ENCODE data around the gene RASGRF1. TPM values are rescaled to one million over a fixed set of nuclear protein-coding genes. Genes with fewer than 3 reads are reported as not detected.

The RASGRF1 gene
- polyA plus RNA-seq, 1 donor (not counting 4 experiments of a cell fraction or from before 2014, with no cell fraction given) = 0.08 TPM

DNA sequence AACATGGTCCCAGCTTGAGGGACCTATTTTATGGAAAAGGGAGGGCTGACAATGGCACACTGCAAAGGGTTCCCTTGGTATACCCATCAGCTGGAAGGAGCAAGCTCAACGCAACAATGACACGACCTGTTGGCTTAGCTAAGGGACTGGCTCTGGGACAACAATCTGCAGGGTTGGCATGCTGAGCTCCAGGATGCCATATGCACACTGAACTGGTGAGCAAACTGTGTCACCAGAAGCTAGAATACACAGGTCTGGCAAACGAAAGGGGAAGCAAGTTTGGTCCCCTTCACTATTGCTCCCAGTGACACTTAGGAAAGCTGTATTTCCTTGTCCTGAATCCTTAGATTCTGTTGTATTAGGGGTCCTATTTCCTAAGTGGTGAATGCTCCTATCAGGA lies 38.0 kb upstream of the RASGRF1 start:
- Histone ChIP-seq H4K20me1 (ENCODE audit: control insufficient read depth, extremely low read depth, insufficient read depth, low read length) (no peaks in the 10 kb centered on the region), H3K36me3 (ENCODE audit: control insufficient read depth in 2 of 2, extremely low read depth in 1 of 2, insufficient read depth in 2 of 2, low read length in 2 of 2) (no peaks in the 10 kb centered on the region), H3K9me1 (ENCODE audit: control insufficient read depth, extremely low read depth, insufficient read depth, low read length) (no peaks in the 10 kb centered on the region), H2AFZ (ENCODE audit: control insufficient read depth, low read length) (no peak overlapping the region), H3K9ac (ENCODE audit: control insufficient read depth, extremely low read depth, insufficient read depth, low read length) (no peak overlapping the region), H3K4me1 (ENCODE audit: control insufficient read depth, extremely low read depth, insufficient read depth, low read length) (no peaks in the 10 kb centered on the region), H3K4me3 (ENCODE audit: control insufficient read depth in 2 of 3, extremely low read depth in 1 of 3, insufficient read depth in 2 of 3, low read depth in 1 of 3, low read length in 3 of 3) (no peak overlapping the region), H3K4me2 (ENCODE audit: control insufficient read depth, extremely low read depth, insufficient read depth, low read depth, low read length) (no peak overlapping the region), H3K27me3 (ENCODE audit: control insufficient read depth, extremely low read depth, insufficient read depth, low read length) (peaks cover 3% of the 10 kb centered on the region), H3K9me3 (ENCODE audit: control insufficient read depth, low read depth, low read length) (no peaks in the 10 kb centered on the region), H3K27ac (ENCODE audit: control insufficient read depth, insufficient read depth, low read length) (no peak overlapping the region), H3K79me2 (ENCODE audit: control insufficient read depth, insufficient read depth, low read length) (no peaks in the 10 kb centered on the region)
- TF ChIP-seq CTCF (optimal IDR thresholded peaks at IDR 0.05 in 1 of 3, IDR thresholded peaks at IDR 0.05 in 1 of 3, conservative IDR thresholded peaks at IDR 0.05 in 1 of 3; ENCODE audit: extremely low read depth in 1 of 3, insufficient read depth in 2 of 3, low read length in 3 of 3) (no peak), EZH2 (IDR thresholded peaks at IDR 0.05; ENCODE audit: low read length) (no peak)
- no peak for DNase-seq (ENCODE audit: low read depth, low spot score)
- dilution Hi-C loops (cut with MboI; ENCODE audit: extremely low pct_ligation_motif_present, low sequenced_read_pairs) = no loop called here
- no peak for FAIRE-seq

- H3K4me2 ChIP-seq (ENCODE audit: control insufficient read depth, extremely low read depth, insufficient read depth, low read depth, low read length) = no peak overlapping the region
- H3K27ac ChIP-seq (ENCODE audit: control insufficient read depth, insufficient read depth, low read length) = no peak overlapping the region
- dilution Hi-C loops (cut with MboI; ENCODE audit: extremely low pct_ligation_motif_present, low sequenced_read_pairs) = no loop called here
- peaks cover 3% of the 10 kb centered on the region for H3K27me3 ChIP-seq (ENCODE audit: control insufficient read depth, extremely low read depth, insufficient read depth, low read length)
- H3K9ac ChIP-seq (ENCODE audit: control insufficient read depth, extremely low read depth, insufficient read depth, low read length) = no peak overlapping the region
- H2AFZ ChIP-seq (ENCODE audit: control insufficient read depth, low read length) = no peak overlapping the region
- FAIRE-seq (no peak), DNase-seq (ENCODE audit: low read depth, low spot score) (no peak)
- no peak overlapping the region for H3K4me3 ChIP-seq (ENCODE audit: control insufficient read depth in 2 of 3, extremely low read depth in 1 of 3, insufficient read depth in 2 of 3, low read depth in 1 of 3, low read length in 3 of 3)
- H3K9me3 ChIP-seq (ENCODE audit: control insufficient read depth, low read depth, low read length) = no peaks in the 10 kb centered on the region
- H4K20me1 ChIP-seq (ENCODE audit: control insufficient read depth, extremely low read depth, insufficient read depth, low read length) = no peaks in the 10 kb centered on the region
- H3K36me3 ChIP-seq (ENCODE audit: control insufficient read depth in 2 of 2, extremely low read depth in 1 of 2, insufficient read depth in 2 of 2, low read length in 2 of 2) = no peaks in the 10 kb centered on the region
- no peaks in the 10 kb centered on the region for H3K79me2 ChIP-seq (ENCODE audit: control insufficient read depth, insufficient read depth, low read length)
- TF ChIP-seq CTCF (optimal IDR thresholded peaks at IDR 0.05 in 1 of 3, IDR thresholded peaks at IDR 0.05 in 1 of 3, conservative IDR thresholded peaks at IDR 0.05 in 1 of 3; ENCODE audit: extremely low read depth in 1 of 3, insufficient read depth in 2 of 3, low read length in 3 of 3) (no peak), EZH2 (IDR thresholded peaks at IDR 0.05; ENCODE audit: low read length) (no peak)
- no peaks in the 10 kb centered on the region for H3K9me1 ChIP-seq (ENCODE audit: control insufficient read depth, extremely low read depth, insufficient read depth, low read length)
- no peaks in the 10 kb centered on the region for H3K4me1 ChIP-seq (ENCODE audit: control insufficient read depth, extremely low read depth, insufficient read depth, low read length)
Measured at GRCh38 chr15:79124388-79124787, 33.8 kb upstream of the RASGRF1 start.
